GM19395 (cell line): ENCODE data around the gene GZMM.
"Not testable (repeated sequence)": the region's sequence is repeated elsewhere in the genome, so short reads cannot be mapped to it uniquely, and the experiment has no call there.

Experiments used
- ATAC-seq: cut with Tn5 transposase; IDR thresholded peaks from one replicate; pipeline ENCODE4 v1.9.1; 2021; ENCODE audit warnings: mild to moderate bottlenecking, moderate library complexity; ENCODE audit not compliant: unreplicated experiment

GZMM gene

GRCh38 chr19:580274-580835 is 36.5 kb downstream of the GZMM start:
- no peak for ATAC-seq

GRCh38 chr19:581399-582111 is 37.7 kb downstream of the GZMM start:
- no peak for ATAC-seq

- no peak for ATAC-seq
These were observed 38.8 kb downstream of the GZMM start for GRCh38 chr19:582497-583197.

- ATAC-seq: no peak
These were observed 39.5 kb downstream of the GZMM start for GRCh38 chr19:583198-583967.

DNA sequence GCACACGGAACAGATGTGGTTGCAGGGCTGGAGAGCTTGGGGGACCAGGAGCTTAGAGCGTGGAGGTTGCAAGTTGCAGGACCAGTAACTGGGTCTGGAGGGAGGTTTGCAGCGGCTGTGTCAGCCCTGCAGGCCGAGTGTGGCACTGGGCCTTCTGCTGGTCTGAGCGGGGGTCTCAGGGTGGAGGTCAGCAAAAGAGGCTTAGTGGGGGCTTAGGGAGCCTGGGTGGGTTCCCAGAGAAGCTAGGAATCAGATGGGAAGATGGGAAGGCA is 40.1 kb downstream of the GZMM start:
- no peak for ATAC-seq

DNA sequence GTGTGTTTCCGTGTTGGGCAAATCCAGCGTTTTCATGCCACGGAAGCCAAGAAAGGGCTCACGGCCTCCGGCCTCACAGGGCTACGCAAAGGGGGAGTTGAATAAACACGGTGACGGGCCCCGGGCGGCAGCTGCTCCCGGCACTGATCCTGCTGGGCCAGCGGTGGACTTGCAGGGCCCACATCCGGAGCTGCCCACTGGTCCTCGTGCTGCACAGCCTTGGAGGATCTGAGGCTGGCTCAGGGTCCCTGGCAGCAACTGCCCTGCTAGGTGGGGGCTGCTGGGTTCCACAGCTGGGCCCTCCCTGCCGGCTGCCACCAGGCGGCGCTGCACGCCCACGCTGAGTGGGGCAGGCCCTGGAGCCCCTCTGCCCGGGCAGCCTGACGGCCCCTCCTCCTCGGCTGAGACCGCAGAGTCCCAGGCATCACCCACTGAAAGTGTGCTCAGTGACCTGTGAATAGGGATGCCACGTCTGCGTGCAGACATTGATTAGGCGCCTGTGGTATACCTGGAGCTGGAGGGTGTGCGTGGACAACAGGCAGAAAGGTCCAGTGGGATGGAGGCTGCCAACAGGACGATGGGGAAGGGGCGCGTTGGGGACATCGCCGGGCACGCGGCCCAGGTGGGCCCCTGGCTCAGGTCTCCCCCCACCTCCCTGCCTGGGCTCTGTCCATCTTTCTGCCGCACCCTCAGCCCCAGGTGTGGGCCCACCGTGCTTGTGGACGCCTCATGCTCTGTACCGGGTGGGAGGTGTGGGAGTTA is 40.6 kb downstream of the GZMM start:
- no peak for ATAC-seq

DNA sequence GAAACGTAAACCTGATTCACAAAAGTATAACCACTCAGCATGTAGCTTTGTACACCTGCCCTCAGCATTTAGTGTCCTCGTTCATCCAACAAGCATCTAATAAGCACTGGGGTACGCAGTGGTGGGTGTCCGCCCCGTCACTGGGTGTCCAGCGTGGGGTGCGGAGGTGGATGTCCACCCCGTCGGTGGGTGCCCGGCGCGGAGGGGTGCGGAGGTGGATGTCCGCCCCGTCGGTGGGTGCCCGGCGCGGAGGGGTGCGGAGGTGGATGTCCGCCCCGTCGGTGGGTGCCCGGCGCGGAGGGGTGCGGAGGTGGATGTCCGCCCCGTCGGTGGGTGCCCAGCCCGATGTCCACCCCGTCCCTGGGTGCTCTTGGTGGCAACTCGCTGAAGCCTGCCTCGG is 41.3 kb downstream of the GZMM start:
- not testable (repeated sequence) for ATAC-seq

DNA sequence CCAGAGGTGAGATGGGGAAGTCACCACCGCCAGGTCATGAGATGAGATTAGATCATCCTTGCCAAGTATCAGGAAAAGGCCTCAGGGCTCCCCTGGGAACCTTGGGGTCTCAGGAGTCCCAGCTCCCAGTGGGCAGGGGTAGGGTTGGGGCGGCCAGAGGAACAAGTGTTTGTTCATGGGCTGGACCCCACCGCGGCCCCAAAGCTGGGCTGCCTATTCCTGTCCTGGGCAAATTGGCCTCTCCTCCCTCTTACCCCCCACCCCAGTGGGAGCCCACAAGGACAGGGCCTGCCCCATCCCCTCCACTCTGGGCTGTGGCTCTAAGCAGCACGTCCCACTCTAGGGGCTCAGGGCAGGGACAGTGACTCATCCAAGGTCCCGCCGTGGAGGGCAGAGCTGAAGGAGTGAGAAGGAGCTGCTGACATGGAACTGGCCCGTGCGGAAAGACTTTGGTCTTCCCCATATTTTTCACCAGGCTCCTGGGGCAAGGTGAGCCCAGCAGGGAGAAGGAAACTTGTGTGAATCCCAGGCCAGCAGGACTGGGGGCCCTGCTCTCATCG is 41.8 kb downstream of the GZMM start:
- ATAC-seq: no peak

DNA sequence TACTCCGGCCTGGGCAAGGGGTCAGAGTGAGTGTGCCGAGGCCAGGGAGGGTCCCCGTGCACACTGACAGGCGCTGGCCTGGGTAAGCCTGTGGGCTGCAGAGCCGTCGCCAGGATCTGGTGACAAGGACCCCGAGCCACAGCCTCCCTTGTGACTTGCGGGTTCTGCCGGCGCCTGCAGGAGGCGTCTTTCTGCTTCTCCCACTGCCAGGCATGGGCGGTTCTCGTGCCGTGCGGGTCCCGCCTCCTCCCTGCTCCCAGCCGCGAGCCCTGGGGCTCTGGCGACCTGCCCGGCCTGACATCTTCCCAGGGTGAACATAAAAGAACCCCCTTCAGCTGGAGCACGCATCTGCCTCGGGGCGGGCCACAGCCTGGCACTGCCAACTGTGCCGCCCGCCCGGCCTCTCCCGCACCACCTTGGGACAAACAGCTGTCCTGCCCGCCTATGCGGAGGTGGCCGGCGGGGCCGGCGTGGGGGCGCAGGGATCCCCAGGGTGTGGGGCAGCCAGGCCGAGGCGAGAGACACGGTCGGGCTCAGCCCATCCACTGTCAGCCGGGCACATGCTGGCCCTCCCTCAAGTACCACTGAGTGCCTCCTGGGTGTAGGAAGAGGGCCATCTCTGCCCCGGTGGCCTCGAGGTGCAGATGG is 44.4 kb downstream of the GZMM start:
- no peak for ATAC-seq

GRCh38 chr19:588741-589692 is 45.2 kb downstream of the GZMM start:
- no peak for ATAC-seq

DNA sequence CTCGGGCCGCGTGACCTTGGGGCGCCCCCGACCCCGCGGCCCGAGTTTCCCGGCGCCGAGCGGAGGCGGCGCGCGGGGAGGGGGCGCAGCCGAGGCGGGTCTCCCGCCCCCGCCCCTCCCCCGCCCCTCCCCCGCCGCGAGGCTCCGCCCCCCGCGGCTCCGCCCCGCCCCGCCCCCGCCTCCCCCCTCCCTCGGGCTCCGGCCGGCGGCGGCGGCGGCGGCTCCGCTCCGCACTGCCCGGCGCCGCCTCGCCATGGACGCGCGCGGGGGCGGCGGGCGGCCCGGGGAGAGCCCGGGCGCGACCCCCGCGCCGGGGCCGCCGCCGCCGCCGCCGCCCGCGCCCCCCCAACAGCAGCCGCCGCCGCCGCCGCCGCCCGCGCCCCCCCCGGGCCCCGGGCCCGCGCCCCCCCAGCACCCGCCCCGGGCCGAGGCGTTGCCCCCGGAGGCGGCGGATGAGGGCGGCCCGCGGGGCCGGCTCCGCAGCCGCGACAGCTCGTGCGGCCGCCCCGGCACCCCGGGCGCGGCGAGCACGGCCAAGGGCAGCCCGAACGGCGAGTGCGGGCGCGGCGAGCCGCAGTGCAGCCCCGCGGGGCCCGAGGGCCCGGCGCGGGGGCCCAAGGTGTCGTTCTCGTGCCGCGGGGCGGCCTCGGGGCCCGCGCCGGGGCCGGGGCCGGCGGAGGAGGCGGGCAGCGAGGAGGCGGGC is 46.0 kb downstream of the GZMM start, which contains the start of gene HCN2:
Gene HCN2, plus strand, starts transcription at position 189 of the 703 bp plus-strand sequence. Its CDS starts 65 bp downstream, at position 254.
- no peak for ATAC-seq

DNA sequence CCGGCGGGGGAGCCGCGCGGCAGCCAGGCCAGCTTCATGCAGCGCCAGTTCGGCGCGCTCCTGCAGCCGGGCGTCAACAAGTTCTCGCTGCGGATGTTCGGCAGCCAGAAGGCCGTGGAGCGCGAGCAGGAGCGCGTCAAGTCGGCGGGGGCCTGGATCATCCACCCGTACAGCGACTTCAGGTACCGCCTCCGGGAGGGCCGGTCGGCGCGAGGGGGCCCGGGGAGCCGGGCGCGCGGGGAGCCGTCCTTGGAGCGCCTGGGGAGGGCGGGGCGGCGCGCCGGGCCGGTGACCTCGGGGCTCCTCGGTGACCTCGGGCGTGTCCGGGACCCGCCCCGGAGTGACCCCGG is 46.5 kb downstream of the GZMM start:
- no peak for ATAC-seq

GRCh38 chr19:590750-591098 is 46.9 kb downstream of the GZMM start:
- ATAC-seq: no peak

DNA sequence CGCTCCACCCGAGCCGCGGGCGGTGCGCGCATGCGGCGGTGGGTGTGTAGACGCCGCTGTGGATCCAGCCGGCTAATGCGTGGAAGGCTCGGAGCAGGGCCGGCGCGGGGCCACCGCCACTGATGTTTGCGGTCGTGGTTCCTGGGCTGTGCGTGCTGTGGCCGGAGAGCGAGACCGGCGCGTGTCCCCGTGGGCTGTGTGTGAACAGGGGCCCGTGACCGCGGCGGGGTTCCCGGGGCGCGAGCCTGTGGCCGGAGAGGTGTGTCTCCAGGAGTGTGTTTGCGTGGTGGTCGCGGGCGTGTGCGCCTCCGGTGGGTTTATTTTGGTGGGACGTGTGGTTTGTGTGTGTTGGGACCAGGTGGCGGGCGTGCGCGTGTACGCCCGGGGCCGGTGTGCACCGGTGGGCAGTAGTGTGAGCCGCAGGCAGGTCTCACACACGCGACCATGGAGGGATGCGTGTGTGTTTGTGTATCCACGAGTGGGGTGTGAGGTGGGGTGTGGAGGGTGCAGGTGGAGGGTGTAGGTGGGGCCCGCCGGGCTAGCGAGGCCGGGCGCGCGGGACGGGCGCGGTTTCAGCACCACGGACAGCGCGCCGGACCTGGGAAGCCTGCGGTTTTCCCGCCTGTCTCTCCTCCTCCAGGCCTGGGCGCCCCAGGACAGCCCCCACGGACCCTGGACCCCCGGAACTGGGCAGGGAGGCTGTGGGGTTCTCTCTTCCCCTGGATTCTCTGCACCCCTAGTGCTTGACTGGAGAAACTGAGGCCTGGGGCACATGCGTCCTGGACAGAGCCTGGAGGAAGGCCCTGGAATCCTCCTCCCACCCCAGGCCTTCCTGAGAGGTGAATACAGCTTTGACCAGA is 47.5 kb downstream of the GZMM start:
- ATAC-seq: no peak

DNA sequence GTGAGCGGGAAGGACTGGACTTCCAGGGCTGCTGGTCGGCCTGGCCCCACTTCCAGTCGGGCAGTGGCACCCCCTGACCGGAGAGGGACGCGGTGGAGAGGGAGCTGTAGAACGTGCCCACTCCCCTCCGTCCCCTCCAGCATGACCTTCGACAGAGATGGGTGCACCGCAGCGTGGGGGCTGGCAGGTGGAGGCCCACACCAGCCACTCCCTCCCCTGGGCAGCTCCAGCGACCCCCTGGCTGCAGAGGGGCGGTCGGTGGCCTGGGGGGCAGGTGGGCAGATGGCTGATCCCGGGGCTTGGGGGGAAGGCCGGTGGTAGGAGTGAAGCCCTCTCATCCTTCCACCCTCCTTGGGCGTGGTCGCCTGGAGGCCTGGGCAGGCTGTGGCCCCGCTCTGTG is 48.2 kb downstream of the GZMM start:
- ATAC-seq: no peak

DNA sequence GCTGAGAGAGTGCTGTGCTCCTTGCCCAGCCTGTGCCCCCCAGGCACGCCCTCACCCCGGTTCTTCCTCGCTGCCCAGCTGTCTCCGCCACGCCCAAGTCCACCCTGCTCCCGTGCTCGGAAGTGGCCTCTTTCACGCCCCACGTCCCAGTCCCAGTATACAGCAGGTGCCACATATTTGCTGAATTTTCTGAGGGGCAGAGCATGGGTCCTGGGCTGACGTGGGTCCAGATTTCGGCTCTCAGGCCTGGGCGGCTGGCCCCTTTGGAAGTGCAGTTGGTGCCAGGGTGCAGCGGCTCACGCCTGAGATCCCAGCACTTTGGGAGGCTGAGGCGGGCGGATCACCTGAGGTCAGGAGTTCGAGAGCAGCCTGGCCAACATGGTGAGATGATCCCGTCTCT is 49.2 kb downstream of the GZMM start:
- no peak for ATAC-seq

DNA sequence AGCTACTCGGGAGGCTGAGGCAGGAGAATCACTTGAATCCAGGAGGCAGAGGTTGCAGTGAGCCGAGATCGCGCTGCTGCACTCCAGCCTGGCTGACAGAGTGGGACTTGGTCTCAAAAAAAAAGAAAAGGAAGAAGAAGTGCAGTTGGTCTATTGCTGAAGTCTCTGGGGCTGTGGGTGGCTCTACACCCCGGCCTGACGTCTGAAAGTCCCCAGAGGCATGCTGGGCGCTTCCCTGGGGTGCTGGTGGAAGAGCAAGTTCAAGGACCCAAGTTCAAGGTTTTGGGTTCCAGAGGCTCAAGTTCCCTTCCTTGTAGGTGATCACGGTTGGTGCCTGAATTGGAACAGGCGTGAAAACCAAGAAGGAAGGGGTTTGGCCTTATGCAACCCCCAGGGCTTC is 49.7 kb downstream of the GZMM start:
- no peak for ATAC-seq
